Fibroblast of skin of left quadriceps (primary cell): ENCODE measurements around the gene CCDC102B.
"Not testable (repeated sequence)": the region's sequence is repeated elsewhere in the genome, so short reads cannot be mapped to it uniquely, and the experiment has no call there.

Experiments used
- DNase-seq, 2 experiments: peaks; one replicate each; pipeline ENCODE4 v3.0.0-alpha.2; 2013; ENCODE audit warnings: low read depth in 2 of 2

Gene CCDC102B

DNA sequence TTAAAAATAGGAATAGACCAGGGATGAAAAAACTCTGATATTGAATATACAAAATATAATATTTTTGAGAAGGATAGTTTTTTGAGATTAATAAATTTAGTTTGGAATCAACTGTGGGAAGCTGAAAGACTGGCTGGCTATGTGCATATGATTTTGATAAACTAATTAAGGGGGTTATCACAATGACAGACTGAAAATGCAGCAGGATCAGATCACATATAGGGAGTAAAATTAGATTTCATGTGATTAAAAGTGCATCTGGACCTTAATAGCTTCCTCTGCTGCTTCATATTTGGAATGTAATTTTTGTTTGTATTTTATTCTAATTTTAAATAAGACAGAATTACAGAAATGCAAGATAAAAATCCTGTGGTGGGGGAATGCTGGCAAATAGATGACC lies 111.7 kb downstream of the CCDC102B start:
- no peak for DNase-seq

- no peak for DNase-seq
These were observed 117.2 kb downstream of the CCDC102B start for GRCh38 chr18:68915061-68915460.

DNA sequence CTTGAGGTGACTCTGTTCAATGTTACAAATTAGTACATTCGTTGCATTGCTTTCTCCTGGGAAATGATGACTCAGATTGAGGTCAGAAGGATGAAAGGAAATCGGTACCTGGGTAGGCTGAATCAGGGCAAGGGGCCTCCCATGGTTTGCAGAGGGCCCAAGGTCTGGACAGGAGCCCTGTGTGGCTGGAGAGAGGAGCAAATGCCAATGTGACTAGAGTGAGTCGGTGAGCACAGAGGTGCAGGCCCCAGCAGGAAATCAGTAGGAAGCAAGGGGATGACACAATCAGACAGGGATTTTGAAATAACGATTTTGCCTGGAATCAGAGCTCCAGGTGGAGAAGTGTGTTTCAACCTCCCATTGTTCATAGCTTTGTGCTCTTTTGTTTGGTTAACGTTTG lies 118.9 kb downstream of the CCDC102B start:
- DNase-seq = no peak

GRCh38 chr18:68918216-68918615 lies 120.3 kb downstream of the CCDC102B start:
- no peak for DNase-seq

DNA sequence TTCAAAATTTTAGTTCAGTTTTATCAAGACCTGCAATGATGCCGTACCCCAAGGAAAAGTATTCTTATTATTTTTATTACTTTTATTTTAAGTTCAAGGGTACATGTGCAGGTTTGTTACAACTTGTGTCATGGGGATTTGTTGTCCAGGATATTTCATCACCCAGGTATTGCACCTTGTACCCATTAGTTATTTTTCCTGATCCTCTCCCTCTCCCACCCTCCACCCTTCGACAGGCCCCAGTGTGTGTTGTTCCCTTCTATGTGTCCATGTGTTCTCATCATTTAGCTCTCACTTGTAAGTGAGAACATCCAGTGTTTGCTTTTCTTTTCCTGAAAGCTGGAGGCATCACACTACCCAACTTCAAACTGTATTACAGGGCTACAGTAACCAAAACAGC lies 122.0 kb downstream of the CCDC102B start:
- no peak for DNase-seq

- no peak for DNase-seq
These were observed 124.5 kb downstream of the CCDC102B start for GRCh38 chr18:68922392-68922791.

DNA sequence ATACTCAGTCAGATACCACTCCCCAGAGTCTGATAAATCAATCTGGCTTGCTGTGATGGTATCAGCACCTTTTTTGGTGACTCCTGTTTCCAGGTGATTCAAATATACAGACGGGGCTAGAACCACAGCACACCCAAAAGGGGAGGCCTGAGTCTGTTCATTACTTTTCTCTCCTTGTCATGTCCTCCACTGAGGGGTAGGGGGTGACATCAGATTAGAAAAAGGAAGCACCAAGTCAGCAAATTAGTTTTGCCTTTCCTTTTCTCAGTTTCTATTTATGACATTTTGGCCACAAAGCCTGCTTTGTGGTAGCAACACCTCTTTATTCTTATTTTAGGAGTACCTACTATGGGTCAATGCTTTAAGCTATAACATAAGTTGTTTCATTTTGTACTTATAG lies 127.4 kb downstream of the CCDC102B start:
- no peak for DNase-seq

DNA sequence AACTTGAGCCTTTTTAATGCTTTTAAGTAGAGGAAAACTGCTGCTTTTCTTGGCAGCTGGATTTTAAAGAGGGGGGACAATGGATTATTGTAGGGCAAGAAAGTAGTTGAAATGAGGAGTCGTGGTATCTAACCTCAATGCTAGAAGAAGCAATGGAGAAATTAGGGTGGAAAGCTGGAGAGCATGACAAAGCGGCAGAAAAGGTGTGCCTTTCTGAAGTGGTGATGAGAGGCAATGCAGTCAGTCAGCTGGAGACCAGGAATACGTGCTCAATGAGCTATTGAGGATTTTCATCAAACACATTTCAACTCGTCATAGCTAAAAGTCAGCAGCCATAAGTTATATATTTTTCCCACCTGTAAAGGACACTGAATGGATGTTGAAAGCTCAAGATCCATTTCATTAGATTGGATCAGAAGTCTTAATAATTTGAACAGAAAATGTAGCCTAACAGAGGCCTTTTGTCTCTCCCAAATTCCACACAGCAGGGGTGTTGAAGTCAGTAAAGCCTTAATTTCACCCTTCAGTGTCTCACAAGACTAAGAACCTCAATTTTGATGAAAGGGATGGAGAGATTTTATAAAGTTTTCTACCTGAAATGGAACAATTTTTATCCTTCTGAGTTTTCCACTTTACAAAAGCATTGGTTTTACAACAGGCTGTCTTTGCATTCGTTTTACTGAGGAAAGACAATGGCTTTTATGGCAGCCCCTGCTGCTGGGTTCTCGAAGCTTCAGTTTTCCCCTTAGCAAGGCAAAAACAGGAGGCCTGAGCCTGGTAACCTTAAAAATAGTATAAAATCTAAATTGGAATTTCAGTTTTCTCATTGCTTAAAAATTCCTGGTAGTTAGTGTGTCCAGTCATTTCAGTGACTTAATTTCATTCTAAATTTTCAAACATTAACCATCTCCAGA lies 131.1 kb downstream of the CCDC102B start:
- DNase-seq = no peak

DNA sequence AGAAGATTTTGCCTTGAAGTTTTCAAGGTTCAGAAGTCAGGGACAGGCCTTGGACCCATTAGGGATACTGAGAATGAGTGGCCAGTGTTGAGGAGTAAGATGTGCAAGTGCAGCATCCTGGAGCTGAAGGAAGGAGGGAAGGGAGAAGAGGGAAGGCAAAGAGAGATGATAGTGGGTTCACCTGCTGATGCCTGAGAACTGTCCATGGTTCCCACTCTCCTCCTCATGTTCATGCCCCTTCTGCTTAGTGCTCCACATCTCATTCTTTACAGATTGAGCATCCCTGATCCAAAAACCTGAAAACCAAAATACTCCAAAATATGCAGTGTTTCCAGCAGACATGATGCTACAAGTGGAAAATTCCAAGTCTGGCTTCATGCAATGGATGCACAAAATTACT lies 137.8 kb downstream of the CCDC102B start:
- DNase-seq = no peak

- no peak for DNase-seq
These were observed 139.2 kb downstream of the CCDC102B start for GRCh38 chr18:68937029-68937599.

DNA sequence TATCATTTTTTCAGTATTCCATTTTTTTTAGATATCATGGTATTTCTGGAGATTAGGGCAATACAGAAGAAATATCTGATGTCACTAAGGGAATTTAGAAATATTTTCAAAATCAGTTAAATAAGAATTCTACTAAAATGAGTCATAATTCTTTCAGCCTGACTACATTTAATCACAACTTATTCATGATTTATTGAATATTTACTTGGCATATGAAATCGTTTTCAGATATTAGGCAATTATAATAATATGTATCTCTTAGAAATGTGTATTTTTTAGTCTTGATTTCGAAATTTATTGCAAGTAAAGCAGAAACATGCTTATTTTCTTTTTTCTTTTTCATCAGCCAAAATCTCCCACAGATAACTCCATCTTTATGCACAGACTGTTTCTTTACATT lies 142.2 kb downstream of the CCDC102B start:
- DNase-seq = no peak

- no peak for DNase-seq
These were observed 142.9 kb downstream of the CCDC102B start for GRCh38 chr18:68940754-68941153.

DNA sequence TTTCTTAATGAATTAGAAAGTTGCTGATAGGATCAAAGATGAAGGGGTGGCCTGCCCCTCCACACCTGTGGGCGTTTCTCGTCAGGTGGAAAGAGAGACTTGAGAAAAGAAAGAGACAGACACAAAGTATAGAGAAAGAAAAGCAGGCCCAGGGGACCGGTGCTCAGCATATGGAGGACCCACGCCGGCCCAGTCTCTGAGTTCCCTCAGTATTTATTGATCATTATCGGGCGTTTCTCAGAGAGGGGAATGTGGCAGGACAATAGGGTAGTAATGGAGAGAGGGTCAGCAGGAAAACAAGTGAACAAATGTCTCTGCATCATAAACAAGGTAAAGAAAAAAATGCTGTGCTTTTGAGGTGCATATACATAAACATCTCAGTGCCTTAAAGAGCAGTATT lies 144.3 kb downstream of the CCDC102B start:
- no peak for DNase-seq

GRCh38 chr18:68943861-68944260 lies 146.0 kb downstream of the CCDC102B start:
- DNase-seq = not testable (repeated sequence)

DNA sequence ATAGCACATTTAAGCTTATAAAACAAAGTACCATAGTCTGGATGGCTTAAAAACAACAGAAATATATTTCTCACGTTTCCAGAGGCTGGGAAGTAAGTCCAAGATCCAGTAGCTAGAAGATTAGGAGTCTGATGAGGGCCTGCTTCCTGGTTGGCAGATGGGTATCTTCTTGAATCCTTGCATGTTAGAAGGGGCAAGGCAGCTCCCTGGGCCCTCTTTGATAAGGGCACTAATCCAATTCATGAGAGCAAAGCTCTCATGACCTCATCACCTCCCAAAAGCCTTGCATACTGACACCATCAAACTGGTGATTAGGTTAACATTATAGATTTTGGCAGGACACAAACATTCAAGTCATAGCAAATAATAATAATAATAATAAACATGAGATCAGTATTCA lies 146.4 kb downstream of the CCDC102B start:
- DNase-seq = no peak

DNA sequence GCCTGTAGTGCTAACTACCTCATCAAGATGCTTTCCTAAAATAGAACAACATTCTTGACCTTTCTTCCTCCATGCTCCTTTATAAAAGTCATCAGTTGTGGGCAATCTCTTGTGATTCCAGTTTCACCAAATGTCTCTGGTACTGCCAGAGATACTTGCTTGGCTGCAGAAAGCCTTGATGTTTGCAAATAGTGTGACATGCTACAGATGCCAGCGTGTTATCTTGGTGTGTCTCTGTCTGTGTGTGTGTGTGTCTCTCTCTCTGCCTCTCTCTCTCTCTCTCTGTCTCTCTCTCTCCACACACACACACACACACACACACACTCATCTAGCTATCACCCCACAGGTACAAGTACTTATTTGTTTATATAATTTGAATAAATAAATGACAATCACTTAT lies 146.9 kb downstream of the CCDC102B start:
- DNase-seq = no peak

- DNase-seq = no peak
These were observed 150.7 kb downstream of the CCDC102B start for GRCh38 chr18:68948622-68949021.

- no peak for DNase-seq
These were observed 156.9 kb downstream of the CCDC102B start for GRCh38 chr18:68954738-68955137.

DNA sequence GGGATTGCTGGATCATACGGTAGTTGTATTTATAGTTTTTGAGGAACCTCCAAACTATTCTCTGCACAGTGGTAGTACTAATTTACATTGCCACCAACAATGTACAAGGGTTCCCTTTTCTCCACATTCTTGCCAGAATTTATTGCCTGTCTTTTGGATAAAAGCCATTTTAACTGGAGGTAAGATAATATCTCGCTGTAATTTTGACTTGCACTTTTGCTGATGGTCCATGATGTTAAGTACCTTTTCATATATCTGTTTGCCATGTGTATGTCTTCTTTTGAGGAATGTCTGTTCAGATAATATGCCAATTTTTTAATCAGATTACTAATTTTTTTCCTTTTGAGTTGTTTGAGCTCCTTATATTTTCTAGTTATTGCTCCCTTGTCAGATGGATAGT lies 158.8 kb downstream of the CCDC102B start:
- DNase-seq = no peak

GRCh38 chr18:68960355-68960754 lies 162.5 kb downstream of the CCDC102B start:
- DNase-seq = no peak

GRCh38 chr18:68962623-68963022 lies 164.7 kb downstream of the CCDC102B start:
- DNase-seq = no peak

GRCh38 chr18:68965817-68966216 lies 167.9 kb downstream of the CCDC102B start:
- DNase-seq = no peak

DNA sequence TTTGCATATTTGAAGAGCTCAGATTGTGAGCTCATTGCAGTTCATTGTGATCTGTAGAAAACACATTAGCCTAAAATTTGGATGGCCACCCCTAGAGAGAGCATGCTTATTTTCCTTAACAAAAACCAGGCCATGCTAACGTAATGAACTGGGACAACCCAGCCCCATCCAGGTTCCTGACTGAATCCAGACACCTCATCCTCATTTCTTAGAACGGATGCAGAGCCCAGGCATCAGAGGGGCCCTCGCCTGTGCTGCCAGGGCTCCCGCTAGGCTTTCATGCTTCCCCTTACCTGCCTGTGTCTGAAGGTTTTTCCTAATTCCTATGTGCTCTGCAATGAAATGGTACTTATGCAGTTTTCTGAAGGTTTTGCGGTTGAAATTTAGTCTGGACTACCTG lies 171.1 kb downstream of the CCDC102B start:
- no peak for DNase-seq
